Non-pigmented ciliary epithelial cell (primary cell): Measurements from ENCODE around the gene RYR1.
"Not testable (repeated sequence)": the region's sequence is repeated elsewhere in the genome, so short reads cannot be mapped to it uniquely, and the experiment has no call there.

Experiments used
- DNase-seq: peaks from one replicate; pipeline ENCODE4 v3.0.0-alpha.2; 2010; ENCODE audit warnings: low read depth

Gene RYR1

GRCh38 chr19:38457690-38458405 lies 24.4 kb downstream of the RYR1 start:
- DNase-seq, result no peak

- DNase-seq, result no peak
These were observed 25.5 kb downstream of the RYR1 start for GRCh38 chr19:38458991-38459390.

GRCh38 chr19:38463365-38463764 lies 29.9 kb downstream of the RYR1 start:
- DNase-seq, result no peak

GRCh38 chr19:38464421-38465082 lies 31.1 kb downstream of the RYR1 start:
- DNase-seq, result no peak

- no peak for DNase-seq
These were observed 32.6 kb downstream of the RYR1 start for GRCh38 chr19:38466050-38466449.

GRCh38 chr19:38467541-38468525 lies 34.3 kb downstream of the RYR1 start:
- DNase-seq, result no peak

GRCh38 chr19:38469151-38469550 lies 35.7 kb downstream of the RYR1 start:
- DNase-seq, result no peak

- DNase-seq, result no peak
These were observed 37.4 kb downstream of the RYR1 start for GRCh38 chr19:38470788-38471480.

- DNase-seq, result not testable (repeated sequence)
These were observed 39.2 kb downstream of the RYR1 start for GRCh38 chr19:38472725-38473124.

GRCh38 chr19:38473201-38473600 lies 39.7 kb downstream of the RYR1 start:
- DNase-seq, result no peak

GRCh38 chr19:38475176-38475575 lies 41.7 kb downstream of the RYR1 start:
- no peak for DNase-seq

GRCh38 chr19:38478273-38478971 lies 44.9 kb downstream of the RYR1 start:
- DNase-seq, result no peak

- DNase-seq, result no peak
These were observed 49.0 kb downstream of the RYR1 start for GRCh38 chr19:38482496-38482895.

- no peak for DNase-seq
These were observed 49.6 kb downstream of the RYR1 start for GRCh38 chr19:38483016-38483630.

GRCh38 chr19:38484747-38485146 lies 51.3 kb downstream of the RYR1 start:
- no peak for DNase-seq

- DNase-seq, result no peak
These were observed 52.2 kb downstream of the RYR1 start for GRCh38 chr19:38485541-38486285.

GRCh38 chr19:38486731-38487336 lies 53.3 kb downstream of the RYR1 start:
- DNase-seq, result no peak

GRCh38 chr19:38488096-38488495 lies 54.6 kb downstream of the RYR1 start:
- no peak for DNase-seq

GRCh38 chr19:38488776-38489481 lies 55.4 kb downstream of the RYR1 start:
- DNase-seq, result no peak
